ENCODE results near the gene PRTN3.

GRCh38 chr19:806815-807421, 33.9 kb upstream of the PRTN3 start:
- no peak for TF ChIP-seq CTCF (IDR thresholded peaks at IDR 0.05)
- TF ChIP-seq POLR2A (IDR thresholded peaks at IDR 0.05) = no peak
